Measurements from ENCODE around the gene CGB2.

The CGB2 gene

GRCh38 chr19:49031642-49032301, at the start of gene CGB2:
CGB2 (plus strand) TSS chr19:49031890; CDS start chr19:49032096, 206 bp downstream.
- DNase-seq (ENCODE audit: low read depth) = peak; percentile 41

GRCh38 chr19:48982280-48982679, 49.4 kb upstream of the CGB2 start:
- no peak for DNase-seq (ENCODE audit: low read depth)

GRCh38 chr19:48985711-48986110, 46.0 kb upstream of the CGB2 start:
- no peak for DNase-seq (ENCODE audit: low read depth)

GRCh38 chr19:48986211-48986610, 45.5 kb upstream of the CGB2 start:
- no peak for DNase-seq (ENCODE audit: low read depth)

- DNase-seq (ENCODE audit: low read depth) = no peak
Measured at GRCh38 chr19:48987323-48987722, 44.4 kb upstream of the CGB2 start.

DNA sequence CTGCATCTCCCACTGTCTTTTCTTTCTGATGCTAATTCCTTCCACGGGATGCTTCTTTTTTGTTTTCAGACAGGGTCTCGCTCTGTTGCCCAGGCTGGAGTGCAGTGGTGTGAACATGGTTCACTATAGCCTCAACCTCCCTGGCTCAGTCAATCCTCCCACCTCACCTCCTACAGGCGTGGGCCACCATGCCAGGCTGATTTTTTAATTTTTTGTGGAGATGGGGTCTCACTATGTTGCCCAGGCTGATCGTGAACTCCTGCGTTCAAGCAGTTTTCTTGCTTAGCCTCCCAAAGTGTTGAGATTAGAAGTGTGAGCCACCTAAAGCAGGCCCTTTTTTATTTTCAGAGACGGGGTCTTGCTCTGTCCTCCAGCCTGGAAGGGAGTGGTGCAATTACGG, 43.4 kb upstream of the CGB2 start:
- no peak for DNase-seq (ENCODE audit: low read depth)

GRCh38 chr19:48988860-48989259, 42.8 kb upstream of the CGB2 start:
- no peak for DNase-seq (ENCODE audit: low read depth)

GRCh38 chr19:48989701-48990291, 41.9 kb upstream of the CGB2 start:
- no peak for DNase-seq (ENCODE audit: low read depth)

GRCh38 chr19:48990400-48990799, 41.3 kb upstream of the CGB2 start:
- DNase-seq (ENCODE audit: low read depth) = no peak

DNA sequence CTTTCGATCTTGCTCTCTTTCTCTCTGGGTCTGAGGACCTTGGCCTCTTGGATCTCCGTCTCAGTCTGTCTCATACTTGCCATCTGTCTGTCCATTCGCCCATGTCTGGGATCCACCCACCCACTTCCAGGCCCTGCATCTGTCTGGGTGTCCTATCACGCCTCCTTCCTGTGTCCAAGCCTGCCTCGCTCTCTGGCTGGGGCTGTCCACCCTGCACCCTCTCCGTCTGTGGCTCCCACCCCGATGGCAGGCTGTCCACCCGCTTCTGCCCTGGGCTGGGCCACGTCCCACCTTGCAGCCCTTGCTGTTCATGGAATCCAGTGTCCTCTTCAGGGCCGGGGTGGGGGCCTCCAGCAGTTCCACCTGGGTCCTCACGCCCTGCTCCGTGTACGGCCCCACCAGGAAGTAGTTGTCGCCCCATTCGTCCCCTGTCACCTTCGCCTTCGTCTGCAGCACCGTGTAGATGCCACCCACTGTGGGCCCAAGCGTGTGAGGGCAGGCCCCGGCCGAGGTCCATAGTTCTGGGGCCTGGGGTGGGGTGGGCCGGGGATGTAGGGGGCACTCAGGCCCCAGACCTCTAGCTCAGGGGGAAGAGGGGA, 40.6 kb upstream of the CGB2 start:
- DNase-seq (ENCODE audit: low read depth) = no peak

GRCh38 chr19:48991873-48992580, 39.7 kb upstream of the CGB2 start:
- DNase-seq (ENCODE audit: low read depth) = no peak

DNA sequence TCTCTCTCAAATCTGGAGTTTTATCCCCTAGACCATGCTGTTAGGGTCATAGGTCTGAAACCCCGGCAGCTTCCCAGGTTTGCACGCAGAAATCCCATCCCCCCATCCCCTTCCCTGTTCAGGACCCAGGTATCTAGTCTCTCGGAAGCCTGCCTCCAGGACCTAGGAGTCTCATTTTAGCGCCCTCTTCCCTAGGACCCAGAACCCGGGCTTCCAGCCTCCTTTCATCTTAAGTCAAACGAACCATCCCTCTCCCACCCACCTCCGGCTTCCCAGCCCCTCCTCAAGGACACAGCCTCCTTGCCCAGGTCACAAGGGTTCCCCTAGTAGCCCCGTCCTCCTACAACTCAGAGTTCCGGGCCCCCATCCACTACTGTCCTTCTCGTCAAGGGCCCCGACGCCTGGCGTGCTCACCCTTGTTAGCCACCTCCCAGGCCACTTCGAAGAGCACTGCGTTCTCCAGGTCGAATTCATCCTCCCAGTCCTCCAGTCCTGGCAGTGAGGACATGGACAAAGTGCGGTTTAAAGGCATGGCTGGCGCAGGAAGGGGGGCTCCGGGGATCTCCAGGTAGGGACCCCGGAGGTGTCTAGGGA, 39.0 kb upstream of the CGB2 start:
- no peak for DNase-seq (ENCODE audit: low read depth)

GRCh38 chr19:48993175-48994034, 38.3 kb upstream of the CGB2 start, which contains the start of the genes GYS1 and RUVBL2:
GYS1 (minus strand) TSS chr19:48993309; CDS start chr19:48993112, 197 bp downstream.
RUVBL2 (plus strand) TSS chr19:48993887; CDS start chr19:48993912, 25 bp downstream.
- DNase-seq (ENCODE audit: low read depth) = peak; percentile 99

DNA sequence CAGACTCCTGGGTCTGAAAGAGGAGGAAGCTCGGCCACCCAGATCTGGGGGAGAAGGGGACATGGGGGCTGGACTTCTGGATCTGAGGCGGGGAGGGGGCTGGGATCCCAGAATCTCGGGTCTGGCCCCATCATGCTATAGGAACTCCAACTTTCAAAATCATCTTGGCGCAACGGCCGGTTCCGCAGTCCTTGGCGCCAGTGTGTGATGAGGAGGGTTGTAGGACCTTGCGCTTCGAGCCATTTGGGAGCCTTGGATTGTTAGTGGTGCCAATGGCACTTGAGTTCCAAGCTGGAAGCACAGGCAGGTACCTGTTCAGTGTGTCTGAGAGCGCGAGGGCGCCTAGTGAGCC, 37.7 kb upstream of the CGB2 start:
- no peak for DNase-seq (ENCODE audit: low read depth)

- DNase-seq (ENCODE audit: low read depth) = no peak
Measured at GRCh38 chr19:48997972-48998371, 33.7 kb upstream of the CGB2 start.

DNA sequence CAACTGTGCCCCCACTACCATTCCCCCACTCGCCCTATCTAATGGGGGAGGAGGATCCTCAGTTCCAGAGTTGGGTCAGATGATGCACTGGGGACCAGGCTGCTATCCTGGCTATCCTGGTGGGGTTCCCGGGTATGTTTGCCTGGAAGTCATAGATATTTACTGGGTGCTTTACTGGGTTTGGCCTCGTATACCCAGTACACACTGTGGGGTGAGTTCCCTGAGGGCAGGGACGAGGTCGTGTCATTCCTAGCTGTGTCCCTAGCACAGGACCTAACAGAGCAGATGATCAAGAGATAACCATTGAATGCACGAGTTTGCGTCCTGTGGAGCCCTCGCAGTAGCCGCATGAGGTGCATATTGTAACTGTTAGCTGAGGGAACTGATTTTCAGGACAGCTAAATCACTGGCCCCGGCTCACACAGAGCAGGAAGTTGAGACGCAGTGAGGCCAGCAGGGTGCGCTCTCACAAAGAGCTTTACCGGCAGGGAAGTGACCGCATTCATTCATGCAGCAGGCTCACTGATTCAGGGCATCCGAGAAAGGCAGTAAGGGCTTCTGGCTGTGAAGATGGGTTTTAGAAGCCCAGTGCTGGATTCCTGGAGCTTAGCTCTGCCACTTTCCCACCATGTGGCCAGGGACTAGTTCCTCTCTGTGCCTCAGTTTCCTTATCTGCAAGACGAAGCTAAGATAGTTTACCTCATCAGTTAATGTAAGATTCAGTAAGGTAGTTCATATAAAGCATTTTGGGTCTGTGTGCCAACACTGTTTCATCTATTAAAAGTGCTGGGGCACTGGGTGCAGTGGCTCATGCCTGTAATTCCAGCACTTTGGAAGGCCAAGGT, 32.0 kb upstream of the CGB2 start:
- DNase-seq (ENCODE audit: low read depth) = peak; percentile 59

DNA sequence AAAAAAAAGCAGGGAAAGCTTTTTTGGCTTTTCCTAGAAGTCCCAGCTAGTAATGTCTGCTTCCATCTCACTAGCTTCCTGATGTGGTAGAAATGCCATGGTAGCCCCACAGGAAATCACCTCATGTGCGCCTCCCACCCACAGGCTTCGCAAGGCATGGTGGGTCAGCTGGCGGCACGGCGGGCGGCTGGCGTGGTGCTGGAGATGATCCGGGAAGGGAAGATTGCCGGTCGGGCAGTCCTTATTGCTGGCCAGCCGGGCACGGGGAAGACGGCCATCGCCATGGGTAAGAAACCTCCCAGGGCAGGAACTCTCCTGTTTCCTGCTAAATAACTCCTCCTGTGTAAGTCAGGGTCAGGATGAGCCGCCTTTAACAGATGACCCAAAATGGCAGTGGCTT, 27.6 kb upstream of the CGB2 start:
- DNase-seq (ENCODE audit: low read depth) = no peak

GRCh38 chr19:49004964-49005614, 26.6 kb upstream of the CGB2 start:
- no peak for DNase-seq (ENCODE audit: low read depth)

GRCh38 chr19:49006905-49007304, 24.8 kb upstream of the CGB2 start:
- no peak for DNase-seq (ENCODE audit: low read depth)

GRCh38 chr19:49009828-49010227, 21.9 kb upstream of the CGB2 start:
- no peak for DNase-seq (ENCODE audit: low read depth)

Measured in activated T-helper 1 cell treated with Interleukin-2 at 50 U/mL for 16 hours (primary cell).